Right lobe of liver (tissue), 4 donors: Measurements from ENCODE around the gene SMPD4.
"Not testable (repeated sequence)": the region's sequence is repeated elsewhere in the genome, so short reads cannot be mapped to it uniquely, and the experiment has no call there.

Source experiments
- POLR2A ChIP-seq: fragments of 450-650 bp; IDR thresholded peaks from one replicate; pipeline ENCODE4 v1.6.1; 2017; ENCODE audit warnings: antibody characterized with exemption, mild to moderate bottlenecking
- TF ChIP-seq, protein P1 (sequence below), 4 donors: fragments of 200-600 bp in 3 of 4; fragments of 450-650 bp in 1 of 4; IDR thresholded peaks; one replicate each; pipeline versions ENCODE4 v1.5.1 to v1.8.0; 2016 to 2022; ENCODE audit warnings: antibody characterized with exemption in 4 of 4, mild to moderate bottlenecking in 2 of 4
- donor health status: DM: no; HTN: no; CAD: no.
- donor health status: DM: no; HTN: no; CAD: no.
- donor health status: DM: no; HTN: yes; CAD: no.

DNA sequence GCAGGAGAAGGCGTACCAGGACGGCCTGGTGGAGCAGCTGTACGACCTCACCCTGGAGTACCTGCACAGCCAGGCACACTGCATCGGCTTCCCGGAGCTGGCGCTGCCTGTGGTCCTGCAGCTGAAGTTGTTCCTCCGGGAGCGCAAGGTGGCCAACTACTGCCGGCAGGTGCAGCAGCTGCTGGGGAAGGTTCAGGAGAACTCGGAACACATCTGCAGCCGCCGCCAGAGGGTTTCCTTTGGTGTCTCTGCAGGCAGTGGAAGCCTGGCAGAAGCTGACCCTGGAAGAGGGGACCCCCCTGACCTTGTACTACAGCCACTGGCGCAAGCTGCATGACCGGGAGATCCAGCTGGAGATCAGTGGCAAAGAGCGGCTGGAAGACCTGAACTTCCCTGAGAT is 49.5 kb upstream of the SMPD4 start:
- not testable (repeated sequence) for TF ChIP-seq POLR2A
- TF ChIP-seq, protein P1, sequence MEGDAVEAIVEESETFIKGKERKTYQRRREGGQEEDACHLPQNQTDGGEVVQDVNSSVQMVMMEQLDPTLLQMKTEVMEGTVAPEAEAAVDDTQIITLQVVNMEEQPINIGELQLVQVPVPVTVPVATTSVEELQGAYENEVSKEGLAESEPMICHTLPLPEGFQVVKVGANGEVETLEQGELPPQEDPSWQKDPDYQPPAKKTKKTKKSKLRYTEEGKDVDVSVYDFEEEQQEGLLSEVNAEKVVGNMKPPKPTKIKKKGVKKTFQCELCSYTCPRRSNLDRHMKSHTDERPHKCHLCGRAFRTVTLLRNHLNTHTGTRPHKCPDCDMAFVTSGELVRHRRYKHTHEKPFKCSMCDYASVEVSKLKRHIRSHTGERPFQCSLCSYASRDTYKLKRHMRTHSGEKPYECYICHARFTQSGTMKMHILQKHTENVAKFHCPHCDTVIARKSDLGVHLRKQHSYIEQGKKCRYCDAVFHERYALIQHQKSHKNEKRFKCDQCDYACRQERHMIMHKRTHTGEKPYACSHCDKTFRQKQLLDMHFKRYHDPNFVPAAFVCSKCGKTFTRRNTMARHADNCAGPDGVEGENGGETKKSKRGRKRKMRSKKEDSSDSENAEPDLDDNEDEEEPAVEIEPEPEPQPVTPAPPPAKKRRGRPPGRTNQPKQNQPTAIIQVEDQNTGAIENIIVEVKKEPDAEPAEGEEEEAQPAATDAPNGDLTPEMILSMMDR (IDR thresholded peaks at IDR 0.05) = not testable (repeated sequence)
